GM23338 (cell line): Measurements from ENCODE around the gene POPDC2. TPM values are rescaled to one million over a fixed set of nuclear protein-coding genes. Genes with fewer than 3 reads are reported as not detected.

Experiments
- ATAC-seq: fragments of 200-7000 bp; cut with Tn5 transposase; 3 replicates; pipeline ENCODE4 v1.9.1; 2020
- DNase-seq: peaks from one replicate; pipeline ENCODE4 v3.0.0-alpha.2; 2015; ENCODE audit warnings: low spot score
- H2AFZ ChIP-seq: fragments of 200-600 bp; sonication (generic); 2 replicates; pipeline ENCODE4 v1.8.0; 2016; ENCODE audit warnings: antibody characterized with exemption, mild to moderate bottlenecking, moderate library complexity
- H3F3A ChIP-seq: fragments of 200-600 bp; sonication (generic); replicated peaks from 2 replicates; pipeline ENCODE4 v1.8.0; 2017; ENCODE audit warnings: antibody characterized with exemption, mixed run types, low read depth
- H3K27ac ChIP-seq: fragments of 200-600 bp; sonication (generic); 2 replicates; pipeline ENCODE4 v1.6.1; 2016; ENCODE audit warnings: low read depth
- H3K27me3 ChIP-seq: fragments of 200-600 bp; sonication (generic); 2 replicates; pipeline ENCODE4 v1.8.0; 2016; ENCODE audit warnings: mild to moderate bottlenecking, mixed run types, moderate library complexity; ENCODE audit not compliant: insufficient read depth
- H3K36me3 ChIP-seq: fragments of 200-600 bp; sonication (generic); 2 replicates; pipeline ENCODE4 v1.8.0; 2016; ENCODE audit warnings: mild to moderate bottlenecking; ENCODE audit not compliant: insufficient read depth
- H3K4me1 ChIP-seq: fragments of 200-600 bp; sonication (generic); 2 replicates; pipeline ENCODE4 v1.8.0; 2016; ENCODE audit warnings: mild to moderate bottlenecking, moderate library complexity; ENCODE audit not compliant: insufficient read depth
- H3K4me2 ChIP-seq: fragments of 200-600 bp; sonication (generic); 2 replicates; pipeline ENCODE4 v1.7.1; 2017; ENCODE audit warnings: mixed run types
- H3K4me3 ChIP-seq: fragments of 200-600 bp; sonication (generic); 2 replicates; pipeline ENCODE4 v1.6.1; 2016; ENCODE audit warnings: mixed run types
- H3K79me2 ChIP-seq: fragments of 200-600 bp; sonication (generic); replicated peaks from 2 replicates; pipeline ENCODE4 v1.8.0; 2017; ENCODE audit warnings: mild to moderate bottlenecking; ENCODE audit not compliant: insufficient read depth
- H3K9me2 ChIP-seq: fragments of 200-600 bp; sonication (generic); 2 replicates; pipeline ENCODE4 v1.8.0; 2017; ENCODE audit not compliant: insufficient read depth
- H4K20me1 ChIP-seq: fragments of 200-600 bp; sonication (generic); replicated peaks from 2 replicates; pipeline ENCODE4 v1.8.0; 2017; ENCODE audit warnings: mild to moderate bottlenecking; ENCODE audit not compliant: insufficient read depth
- H3K27ac Mint-ChIP-seq: 2 replicates; pipeline ENCODE4 v1.8.0; 2020; ENCODE audit warnings: inconsistent platforms, mild to moderate bottlenecking, moderate library complexity, mixed read lengths
- H3K27me3 Mint-ChIP-seq: 3 replicates; pipeline ENCODE4 v1.8.0; 2022; ENCODE audit warnings: low read depth, mild to moderate bottlenecking, moderate library complexity, mixed read lengths, inconsistent platforms; ENCODE audit not compliant: insufficient read depth, poor library complexity
- H3K36me3 Mint-ChIP-seq: 3 replicates; pipeline ENCODE4 v1.8.0; 2021; ENCODE audit warnings: low read depth, mild to moderate bottlenecking, inconsistent platforms, moderate library complexity, mixed read lengths
- H3K4me1 Mint-ChIP-seq: 3 replicates; pipeline ENCODE4 v1.8.0; 2020; ENCODE audit warnings: mild to moderate bottlenecking, inconsistent platforms, mixed read lengths
- H3K4me3 Mint-ChIP-seq: 3 replicates; pipeline ENCODE4 v1.8.0; 2021; ENCODE audit warnings: moderate library complexity, mild to moderate bottlenecking, inconsistent platforms, mixed read lengths
- H3K9me3 Mint-ChIP-seq: 3 replicates; pipeline ENCODE4 v1.8.0; 2020; ENCODE audit warnings: moderate library complexity, mild to moderate bottlenecking, inconsistent platforms, mixed read lengths
- CREB1 ChIP-seq: fragments of 250-450 bp; sonication (Bioruptor Pico); IDR thresholded peaks from 2 replicates; pipeline ENCODE4 v1.5.0; 2020; ENCODE audit warnings: low read depth, mild to moderate bottlenecking, moderate library complexity
- EZH2 ChIP-seq: fragments of 200-600 bp; sonication (generic); IDR thresholded peaks from one replicate; pipeline ENCODE4 v1.8.0; 2017; ENCODE audit warnings: antibody characterized with exemption, mild to moderate bottlenecking, low read depth; ENCODE audit not compliant: unreplicated experiment
- EZH2phosphoT487 ChIP-seq: fragments of 200-600 bp; sonication (generic); IDR thresholded peaks from one replicate; pipeline ENCODE4 v1.8.1; 2018; ENCODE audit warnings: antibody characterized with exemption; ENCODE audit not compliant: unreplicated experiment
- JUNB ChIP-seq: IDR thresholded peaks from one replicate; pipeline ENCODE4 v1.6.1; 2016; ENCODE audit warnings: antibody characterized with exemption; ENCODE audit not compliant: unreplicated experiment
- NANOG ChIP-seq: IDR thresholded peaks from 2 replicates; pipeline ENCODE4 v1.6.1; 2016; ENCODE audit warnings: antibody characterized with exemption, borderline replicate concordance
- POLR2AphosphoS5 ChIP-seq: IDR thresholded peaks from 2 replicates; pipeline ENCODE4 v1.6.1; 2016; ENCODE audit warnings: antibody characterized with exemption, low read depth
- STAT1 ChIP-seq: IDR thresholded peaks from one replicate; pipeline ENCODE4 v1.6.1; 2016; ENCODE audit warnings: antibody characterized with exemption; ENCODE audit not compliant: unreplicated experiment
- ZNF114 ChIP-seq: fragments of 250-450 bp; sonication (Bioruptor Pico); IDR thresholded peaks from 2 replicates; pipeline ENCODE4 v1.5.0; 2020; ENCODE audit warnings: mild to moderate bottlenecking, moderate library complexity
- ZNF331 ChIP-seq: fragments of 250-450 bp; sonication (Bioruptor Pico); IDR thresholded peaks from 2 replicates; pipeline ENCODE4 v1.5.0; 2020; ENCODE audit warnings: low read depth, mild to moderate bottlenecking, moderate library complexity
- polyA plus RNA-seq: library from polyadenylated mRNA; unstranded; fragments of >200 nt; fragmentation: Nextera tagmentation; extraction: Ambion mirVana; gene quantifications from 2 replicates; pipeline ENCODE4 v1.2.1, GENCODE V29; 2016
- total RNA-seq: library from RNA; depleted of rRNA; stranded (reverse); fragments of >200 nt; shearing (Covaris generic); gene quantifications from 2 replicates; pipeline ENCODE4 v1.2.3, GENCODE V29; 2014
- TF ChIP-seq, protein P1 (sequence below): IDR thresholded peaks from 2 replicates; pipeline ENCODE4 v1.6.1; 2016; ENCODE audit warnings: antibody characterized with exemption
- TF ChIP-seq, protein P2 (sequence below), 2 experiments: fragments of 200-600 bp in 1 of 2; sonication (generic) in 1 of 2; conservative IDR thresholded peaks; 2 replicates each; pipeline versions ENCODE4 v1.5.1 to v1.6.1; 2016 to 2017; ENCODE audit warnings: antibody characterized with exemption in 2 of 2, low read depth in 2 of 2, mild to moderate bottlenecking in 2 of 2, moderate library complexity in 1 of 2
- TF ChIP-seq, protein P3 (sequence below): fragments of 250-450 bp; sonication (Bioruptor Pico); IDR thresholded peaks from 2 replicates; pipeline ENCODE4 v1.5.0; 2020; ENCODE audit warnings: mild to moderate bottlenecking, moderate library complexity
- TF ChIP-seq, protein P4 (sequence below): IDR thresholded peaks from one replicate; pipeline ENCODE4 v1.6.1; 2018; ENCODE audit warnings: antibody characterized with exemption; ENCODE audit not compliant: unreplicated experiment

Gene POPDC2
- total and polyA plus RNA-seq, 2 experiments from 2014 or later: 0.36 TPM; not detected in 1

DNA sequence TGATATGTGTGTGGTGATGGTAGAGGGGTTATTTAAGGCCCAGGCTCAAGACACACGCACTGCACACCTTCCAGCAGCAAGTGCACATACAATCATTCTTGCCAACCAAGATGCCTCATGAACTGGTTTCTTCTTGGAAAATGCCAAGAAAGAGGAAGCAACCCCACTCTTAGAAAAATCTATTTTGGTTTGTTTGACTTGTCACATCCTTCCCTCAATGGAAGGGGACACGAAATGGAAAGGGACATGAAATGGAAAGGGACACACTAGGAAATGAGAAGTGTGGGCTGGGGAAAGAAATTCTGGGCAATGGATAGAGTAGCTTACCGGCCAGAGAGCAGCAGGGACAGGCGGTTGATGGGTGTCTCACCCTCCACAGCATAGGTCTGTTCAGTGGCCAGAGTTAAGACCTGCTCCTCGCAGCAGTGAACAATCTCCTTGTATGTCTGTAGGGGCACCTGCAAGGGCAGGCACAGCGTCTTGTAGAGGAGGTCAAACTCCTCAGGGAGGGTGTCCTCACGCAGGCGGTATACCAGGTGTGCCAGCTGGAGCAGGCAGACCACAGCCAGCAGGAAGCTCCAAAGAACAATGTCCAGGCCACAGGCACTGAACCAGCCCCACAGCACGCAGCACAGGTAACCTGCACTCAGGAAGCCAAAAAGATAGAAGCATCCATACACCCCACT, 640 bp downstream of the POPDC2 start:
- Histone ChIP-seq H3K4me2 (no peak overlapping the region), H3K36me3 (no peaks in the 10 kb centered on the region), H3K4me1 (no peaks in the 10 kb centered on the region), H3F3A (no peaks in the 10 kb centered on the region), H3K79me2 (no peaks in the 10 kb centered on the region), H3K27me3 (no peaks in the 10 kb centered on the region), H3K27ac (no peak overlapping the region), H3K4me3 (no peak overlapping the region), H4K20me1 (no peaks in the 10 kb centered on the region), H3K9me2 (no peaks in the 10 kb centered on the region), H2AFZ (no peak overlapping the region)
- TF ChIP-seq, protein P1, sequence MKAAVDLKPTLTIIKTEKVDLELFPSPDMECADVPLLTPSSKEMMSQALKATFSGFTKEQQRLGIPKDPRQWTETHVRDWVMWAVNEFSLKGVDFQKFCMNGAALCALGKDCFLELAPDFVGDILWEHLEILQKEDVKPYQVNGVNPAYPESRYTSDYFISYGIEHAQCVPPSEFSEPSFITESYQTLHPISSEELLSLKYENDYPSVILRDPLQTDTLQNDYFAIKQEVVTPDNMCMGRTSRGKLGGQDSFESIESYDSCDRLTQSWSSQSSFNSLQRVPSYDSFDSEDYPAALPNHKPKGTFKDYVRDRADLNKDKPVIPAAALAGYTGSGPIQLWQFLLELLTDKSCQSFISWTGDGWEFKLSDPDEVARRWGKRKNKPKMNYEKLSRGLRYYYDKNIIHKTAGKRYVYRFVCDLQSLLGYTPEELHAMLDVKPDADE: no peak
- no peak for TF ChIP-seq ZNF114 (CRISPR knock-in tag)
- TF ChIP-seq EZH2: no peak
- TF ChIP-seq, protein P2, sequence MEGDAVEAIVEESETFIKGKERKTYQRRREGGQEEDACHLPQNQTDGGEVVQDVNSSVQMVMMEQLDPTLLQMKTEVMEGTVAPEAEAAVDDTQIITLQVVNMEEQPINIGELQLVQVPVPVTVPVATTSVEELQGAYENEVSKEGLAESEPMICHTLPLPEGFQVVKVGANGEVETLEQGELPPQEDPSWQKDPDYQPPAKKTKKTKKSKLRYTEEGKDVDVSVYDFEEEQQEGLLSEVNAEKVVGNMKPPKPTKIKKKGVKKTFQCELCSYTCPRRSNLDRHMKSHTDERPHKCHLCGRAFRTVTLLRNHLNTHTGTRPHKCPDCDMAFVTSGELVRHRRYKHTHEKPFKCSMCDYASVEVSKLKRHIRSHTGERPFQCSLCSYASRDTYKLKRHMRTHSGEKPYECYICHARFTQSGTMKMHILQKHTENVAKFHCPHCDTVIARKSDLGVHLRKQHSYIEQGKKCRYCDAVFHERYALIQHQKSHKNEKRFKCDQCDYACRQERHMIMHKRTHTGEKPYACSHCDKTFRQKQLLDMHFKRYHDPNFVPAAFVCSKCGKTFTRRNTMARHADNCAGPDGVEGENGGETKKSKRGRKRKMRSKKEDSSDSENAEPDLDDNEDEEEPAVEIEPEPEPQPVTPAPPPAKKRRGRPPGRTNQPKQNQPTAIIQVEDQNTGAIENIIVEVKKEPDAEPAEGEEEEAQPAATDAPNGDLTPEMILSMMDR (conservative IDR thresholded peaks at IDR 0.05; ENCODE audit: low read depth in 2 of 2): no peak
- no peak for TF ChIP-seq JUNB
- no peak for TF ChIP-seq POLR2AphosphoS5
- no peak for TF ChIP-seq ZNF331
- no peak for TF ChIP-seq STAT1
- TF ChIP-seq CREB1 (CRISPR knock-in tag): no peak
- TF ChIP-seq, protein P3, sequence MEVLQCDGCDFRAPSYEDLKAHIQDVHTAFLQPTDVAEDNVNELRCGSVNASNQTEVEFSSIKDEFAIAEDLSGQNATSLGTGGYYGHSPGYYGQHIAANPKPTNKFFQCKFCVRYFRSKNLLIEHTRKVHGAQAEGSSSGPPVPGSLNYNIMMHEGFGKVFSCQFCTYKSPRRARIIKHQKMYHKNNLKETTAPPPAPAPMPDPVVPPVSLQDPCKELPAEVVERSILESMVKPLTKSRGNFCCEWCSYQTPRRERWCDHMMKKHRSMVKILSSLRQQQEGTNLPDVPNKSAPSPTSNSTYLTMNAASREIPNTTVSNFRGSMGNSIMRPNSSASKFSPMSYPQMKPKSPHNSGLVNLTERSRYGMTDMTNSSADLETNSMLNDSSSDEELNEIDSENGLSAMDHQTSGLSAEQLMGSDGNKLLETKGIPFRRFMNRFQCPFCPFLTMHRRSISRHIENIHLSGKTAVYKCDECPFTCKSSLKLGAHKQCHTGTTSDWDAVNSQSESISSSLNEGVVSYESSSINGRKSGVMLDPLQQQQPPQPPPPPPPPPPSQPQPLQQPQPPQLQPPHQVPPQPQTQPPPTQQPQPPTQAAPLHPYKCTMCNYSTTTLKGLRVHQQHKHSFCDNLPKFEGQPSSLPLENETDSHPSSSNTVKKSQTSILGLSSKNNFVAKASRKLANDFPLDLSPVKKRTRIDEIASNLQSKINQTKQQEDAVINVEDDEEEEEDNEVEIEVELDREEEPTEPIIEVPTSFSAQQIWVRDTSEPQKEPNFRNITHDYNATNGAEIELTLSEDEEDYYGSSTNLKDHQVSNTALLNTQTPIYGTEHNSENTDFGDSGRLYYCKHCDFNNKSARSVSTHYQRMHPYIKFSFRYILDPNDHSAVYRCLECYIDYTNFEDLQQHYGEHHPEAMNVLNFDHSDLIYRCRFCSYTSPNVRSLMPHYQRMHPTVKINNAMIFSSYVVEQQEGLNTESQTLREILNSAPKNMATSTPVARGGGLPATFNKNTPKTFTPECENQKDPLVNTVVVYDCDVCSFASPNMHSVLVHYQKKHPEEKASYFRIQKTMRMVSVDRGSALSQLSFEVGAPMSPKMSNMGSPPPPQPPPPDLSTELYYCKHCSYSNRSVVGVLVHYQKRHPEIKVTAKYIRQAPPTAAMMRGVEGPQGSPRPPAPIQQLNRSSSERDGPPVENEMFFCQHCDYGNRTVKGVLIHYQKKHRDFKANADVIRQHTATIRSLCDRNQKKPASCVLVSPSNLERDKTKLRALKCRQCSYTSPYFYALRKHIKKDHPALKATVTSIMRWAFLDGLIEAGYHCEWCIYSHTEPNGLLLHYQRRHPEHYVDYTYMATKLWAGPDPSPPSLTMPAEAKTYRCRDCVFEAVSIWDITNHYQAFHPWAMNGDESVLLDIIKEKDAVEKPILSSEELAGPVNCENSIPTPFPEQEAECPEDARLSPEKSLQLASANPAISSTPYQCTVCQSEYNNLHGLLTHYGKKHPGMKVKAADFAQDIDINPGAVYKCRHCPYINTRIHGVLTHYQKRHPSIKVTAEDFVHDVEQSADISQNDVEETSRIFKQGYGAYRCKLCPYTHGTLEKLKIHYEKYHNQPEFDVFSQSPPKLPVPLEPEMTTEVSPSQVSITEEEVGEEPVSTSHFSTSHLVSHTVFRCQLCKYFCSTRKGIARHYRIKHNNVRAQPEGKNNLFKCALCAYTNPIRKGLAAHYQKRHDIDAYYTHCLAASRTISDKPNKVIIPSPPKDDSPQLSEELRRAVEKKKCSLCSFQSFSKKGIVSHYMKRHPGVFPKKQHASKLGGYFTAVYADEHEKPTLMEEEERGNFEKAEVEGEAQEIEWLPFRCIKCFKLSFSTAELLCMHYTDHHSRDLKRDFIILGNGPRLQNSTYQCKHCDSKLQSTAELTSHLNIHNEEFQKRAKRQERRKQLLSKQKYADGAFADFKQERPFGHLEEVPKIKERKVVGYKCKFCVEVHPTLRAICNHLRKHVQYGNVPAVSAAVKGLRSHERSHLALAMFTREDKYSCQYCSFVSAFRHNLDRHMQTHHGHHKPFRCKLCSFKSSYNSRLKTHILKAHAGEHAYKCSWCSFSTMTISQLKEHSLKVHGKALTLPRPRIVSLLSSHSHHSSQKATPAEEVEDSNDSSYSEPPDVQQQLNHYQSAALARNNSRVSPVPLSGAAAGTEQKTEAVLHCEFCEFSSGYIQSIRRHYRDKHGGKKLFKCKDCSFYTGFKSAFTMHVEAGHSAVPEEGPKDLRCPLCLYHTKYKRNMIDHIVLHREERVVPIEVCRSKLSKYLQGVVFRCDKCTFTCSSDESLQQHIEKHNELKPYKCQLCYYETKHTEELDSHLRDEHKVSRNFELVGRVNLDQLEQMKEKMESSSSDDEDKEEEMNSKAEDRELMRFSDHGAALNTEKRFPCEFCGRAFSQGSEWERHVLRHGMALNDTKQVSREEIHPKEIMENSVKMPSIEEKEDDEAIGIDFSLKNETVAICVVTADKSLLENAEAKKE (CRISPR knock-in tag): no peak
- no peak for TF ChIP-seq EZH2phosphoT487
- TF ChIP-seq, protein P4, sequence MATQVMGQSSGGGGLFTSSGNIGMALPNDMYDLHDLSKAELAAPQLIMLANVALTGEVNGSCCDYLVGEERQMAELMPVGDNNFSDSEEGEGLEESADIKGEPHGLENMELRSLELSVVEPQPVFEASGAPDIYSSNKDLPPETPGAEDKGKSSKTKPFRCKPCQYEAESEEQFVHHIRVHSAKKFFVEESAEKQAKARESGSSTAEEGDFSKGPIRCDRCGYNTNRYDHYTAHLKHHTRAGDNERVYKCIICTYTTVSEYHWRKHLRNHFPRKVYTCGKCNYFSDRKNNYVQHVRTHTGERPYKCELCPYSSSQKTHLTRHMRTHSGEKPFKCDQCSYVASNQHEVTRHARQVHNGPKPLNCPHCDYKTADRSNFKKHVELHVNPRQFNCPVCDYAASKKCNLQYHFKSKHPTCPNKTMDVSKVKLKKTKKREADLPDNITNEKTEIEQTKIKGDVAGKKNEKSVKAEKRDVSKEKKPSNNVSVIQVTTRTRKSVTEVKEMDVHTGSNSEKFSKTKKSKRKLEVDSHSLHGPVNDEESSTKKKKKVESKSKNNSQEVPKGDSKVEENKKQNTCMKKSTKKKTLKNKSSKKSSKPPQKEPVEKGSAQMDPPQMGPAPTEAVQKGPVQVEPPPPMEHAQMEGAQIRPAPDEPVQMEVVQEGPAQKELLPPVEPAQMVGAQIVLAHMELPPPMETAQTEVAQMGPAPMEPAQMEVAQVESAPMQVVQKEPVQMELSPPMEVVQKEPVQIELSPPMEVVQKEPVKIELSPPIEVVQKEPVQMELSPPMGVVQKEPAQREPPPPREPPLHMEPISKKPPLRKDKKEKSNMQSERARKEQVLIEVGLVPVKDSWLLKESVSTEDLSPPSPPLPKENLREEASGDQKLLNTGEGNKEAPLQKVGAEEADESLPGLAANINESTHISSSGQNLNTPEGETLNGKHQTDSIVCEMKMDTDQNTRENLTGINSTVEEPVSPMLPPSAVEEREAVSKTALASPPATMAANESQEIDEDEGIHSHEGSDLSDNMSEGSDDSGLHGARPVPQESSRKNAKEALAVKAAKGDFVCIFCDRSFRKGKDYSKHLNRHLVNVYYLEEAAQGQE: no peak
- no peak for TF ChIP-seq NANOG
- Mint-ChIP-seq H3K36me3 (no peaks in the 10 kb centered on the region), H3K27me3 (no peaks in the 10 kb centered on the region), H3K4me3 (no peak overlapping the region), H3K9me3 (no peaks in the 10 kb centered on the region), H3K27ac (no peak overlapping the region; the same call in 1 of the 2 replicates), H3K4me1 (peaks cover 2% of the 10 kb centered on the region)
- no peak for ATAC-seq
- DNase-seq: no peak
